Measurements from ENCODE around the gene ITPKC.

Gene ITPKC

DNA sequence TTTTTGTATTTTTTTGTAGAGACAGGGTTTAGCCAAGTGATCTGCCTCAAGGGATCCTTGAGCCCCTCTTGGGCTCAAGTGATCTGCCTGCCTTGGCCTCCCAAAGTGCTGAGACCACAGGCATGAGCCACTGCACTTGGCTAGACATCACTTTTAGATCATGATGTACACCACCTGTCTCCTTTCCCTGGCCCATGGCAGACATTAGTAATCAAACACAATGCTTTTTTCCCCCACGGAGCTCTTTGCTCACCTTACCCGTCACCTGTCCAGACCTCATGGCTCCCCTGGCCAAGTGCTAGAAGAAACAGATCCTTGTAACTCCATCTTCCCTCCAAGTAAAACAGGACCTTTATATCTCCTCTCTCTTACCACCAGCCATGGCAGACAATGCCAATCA is 44.9 kb upstream of the ITPKC start:
- H3K4me3 ChIP-seq (IDR thresholded peaks at IDR 0.05; ENCODE audit: insufficient read depth, low read depth, low read length): no peak overlapping the region
- H3K9ac ChIP-seq: no peak overlapping the region
- no peaks in the 10 kb centered on the region for H3K27me3 ChIP-seq (ENCODE audit: insufficient read depth, low read depth)
- no peaks in the 10 kb centered on the region for H4K20me1 ChIP-seq (ENCODE audit: insufficient read depth)
- no peak overlapping the region for H2AFZ ChIP-seq (ENCODE audit: low read depth)
- H3K79me2 ChIP-seq (ENCODE audit: insufficient read depth, low read depth): no peaks in the 10 kb centered on the region
- no peak overlapping the region for H3K4me2 ChIP-seq
- H3K36me3 ChIP-seq (ENCODE audit: insufficient read depth): no peaks in the 10 kb centered on the region; the same call in 1 of the 2 replicates
- no peak overlapping the region for H3K27ac ChIP-seq
- TF ChIP-seq, protein P1, sequence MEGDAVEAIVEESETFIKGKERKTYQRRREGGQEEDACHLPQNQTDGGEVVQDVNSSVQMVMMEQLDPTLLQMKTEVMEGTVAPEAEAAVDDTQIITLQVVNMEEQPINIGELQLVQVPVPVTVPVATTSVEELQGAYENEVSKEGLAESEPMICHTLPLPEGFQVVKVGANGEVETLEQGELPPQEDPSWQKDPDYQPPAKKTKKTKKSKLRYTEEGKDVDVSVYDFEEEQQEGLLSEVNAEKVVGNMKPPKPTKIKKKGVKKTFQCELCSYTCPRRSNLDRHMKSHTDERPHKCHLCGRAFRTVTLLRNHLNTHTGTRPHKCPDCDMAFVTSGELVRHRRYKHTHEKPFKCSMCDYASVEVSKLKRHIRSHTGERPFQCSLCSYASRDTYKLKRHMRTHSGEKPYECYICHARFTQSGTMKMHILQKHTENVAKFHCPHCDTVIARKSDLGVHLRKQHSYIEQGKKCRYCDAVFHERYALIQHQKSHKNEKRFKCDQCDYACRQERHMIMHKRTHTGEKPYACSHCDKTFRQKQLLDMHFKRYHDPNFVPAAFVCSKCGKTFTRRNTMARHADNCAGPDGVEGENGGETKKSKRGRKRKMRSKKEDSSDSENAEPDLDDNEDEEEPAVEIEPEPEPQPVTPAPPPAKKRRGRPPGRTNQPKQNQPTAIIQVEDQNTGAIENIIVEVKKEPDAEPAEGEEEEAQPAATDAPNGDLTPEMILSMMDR (conservative IDR thresholded peaks at IDR 0.05; ENCODE audit: low read depth, low read length): no peak
- peaks cover 8% of the 10 kb centered on the region for H3K4me1 ChIP-seq (ENCODE audit: low read depth, poor library complexity, severe bottlenecking)

GRCh38 chr19:40672573-40673299 is 44.2 kb upstream of the ITPKC start:
- H3K36me3 ChIP-seq (ENCODE audit: insufficient read depth): no peaks in the 10 kb centered on the region; the same call in 1 of the 2 replicates
- TF ChIP-seq, protein P1 (conservative IDR thresholded peaks at IDR 0.05; ENCODE audit: low read depth, low read length): no peak

GRCh38 chr19:40673397-40673796 is 43.5 kb upstream of the ITPKC start:
- H3K4me3 ChIP-seq (IDR thresholded peaks at IDR 0.05; ENCODE audit: insufficient read depth, low read depth, low read length): no peak overlapping the region
- H3K4me1 ChIP-seq (ENCODE audit: low read depth, poor library complexity, severe bottlenecking): peaks cover 8% of the 10 kb centered on the region
- TF ChIP-seq, protein P1 (conservative IDR thresholded peaks at IDR 0.05; ENCODE audit: low read depth, low read length): no peak
- no peak overlapping the region for H3K9ac ChIP-seq
- no peak overlapping the region for H3K27ac ChIP-seq
- no peaks in the 10 kb centered on the region for H4K20me1 ChIP-seq (ENCODE audit: insufficient read depth)
- H3K4me2 ChIP-seq: no peak overlapping the region
- H3K27me3 ChIP-seq (ENCODE audit: insufficient read depth, low read depth): no peaks in the 10 kb centered on the region
- H2AFZ ChIP-seq (ENCODE audit: low read depth): no peak overlapping the region
- H3K36me3 ChIP-seq (ENCODE audit: insufficient read depth): no peaks in the 10 kb centered on the region; the same call in 1 of the 2 replicates
- H3K79me2 ChIP-seq (ENCODE audit: insufficient read depth, low read depth): no peaks in the 10 kb centered on the region

More at GRCh38 chr19:40672573-40673299, 44.2 kb upstream of the ITPKC start:
- Histone ChIP-seq H3K4me1 (ENCODE audit: low read depth, poor library complexity, severe bottlenecking) (peaks cover 8% of the 10 kb centered on the region), H3K4me2 (no peak overlapping the region), H3K79me2 (ENCODE audit: insufficient read depth, low read depth) (no peaks in the 10 kb centered on the region), H3K9ac (no peak overlapping the region), H3K4me3 (IDR thresholded peaks at IDR 0.05; ENCODE audit: insufficient read depth, low read depth, low read length) (no peak overlapping the region), H3K27me3 (ENCODE audit: insufficient read depth, low read depth) (no peaks in the 10 kb centered on the region), H2AFZ (ENCODE audit: low read depth) (no peak overlapping the region), H4K20me1 (ENCODE audit: insufficient read depth) (no peaks in the 10 kb centered on the region), H3K27ac (no peak overlapping the region)

DNA sequence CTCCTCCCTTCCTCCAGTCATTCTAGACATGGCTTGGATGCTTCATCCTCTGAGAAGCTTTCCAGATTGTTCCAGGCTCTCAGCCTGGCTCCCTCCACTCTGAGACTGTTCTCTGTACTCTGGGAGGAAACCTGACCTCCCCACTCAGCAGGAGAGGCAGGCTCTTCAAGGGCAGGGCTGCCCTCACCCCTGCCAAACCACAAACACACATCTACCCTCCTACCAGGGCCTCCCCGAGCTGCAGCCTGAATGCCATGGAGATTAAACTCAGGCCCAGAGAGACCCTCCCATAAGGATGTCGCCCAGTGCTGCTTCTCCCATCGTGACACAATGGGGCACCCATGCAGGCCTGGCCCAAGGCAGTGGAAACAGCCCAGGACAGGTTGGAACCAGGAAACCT is 42.6 kb upstream of the ITPKC start:
- TF ChIP-seq, protein P1 (conservative IDR thresholded peaks at IDR 0.05; ENCODE audit: low read depth, low read length): no peak
- Histone ChIP-seq H4K20me1 (ENCODE audit: insufficient read depth) (no peaks in the 10 kb centered on the region), H3K36me3 (ENCODE audit: insufficient read depth) (no peaks in the 10 kb centered on the region; the same call in 1 of the 2 replicates), H3K4me1 (ENCODE audit: low read depth, poor library complexity, severe bottlenecking) (peaks cover 8% of the 10 kb centered on the region), H2AFZ (ENCODE audit: low read depth) (no peak overlapping the region), H3K27me3 (ENCODE audit: insufficient read depth, low read depth) (no peaks in the 10 kb centered on the region), H3K4me3 (IDR thresholded peaks at IDR 0.05; ENCODE audit: insufficient read depth, low read depth, low read length) (no peak overlapping the region), H3K4me2 (no peak overlapping the region), H3K79me2 (ENCODE audit: insufficient read depth, low read depth) (no peaks in the 10 kb centered on the region), H3K27ac (no peak overlapping the region; the same call in 1 of the 2 replicates), H3K9ac (no peak overlapping the region)
